HepG2 (cell line): ENCODE measurements around the gene C7orf57. TPM values are rescaled to one million over a fixed set of nuclear protein-coding genes. Genes with fewer than 3 reads are reported as not detected.

Experiments used
- ATAC-seq: fragments of 200-7000 bp; cut with Tn5 transposase; 3 replicates; pipeline ENCODE4 v1.9.1; 2020; ENCODE audit warnings: mild to moderate bottlenecking, moderate library complexity
- BruUV-seq: library from RNA; stranded (reverse); fragments of 400-500 nt; replicated peaks from 2 replicates; lab custom pipeline; 2021; lab: Mats Ljungman, UMichigan
- CTCF ChIA-PET: fragments of 300-600 bp; formaldehyde crosslinking; extraction: SDS; loops from one replicate; lab custom pipeline; 2021; ENCODE audit warnings: low total read pairs, inconsistent platforms, low intra/inter-chr PET ratio; lab: Yijun Ruan, JAX
- POLR2A ChIA-PET: fragments of 350-600 bp; sonication (Branson Sonifier 250); formaldehyde crosslinking; loops from one replicate; lab custom pipeline; 2020; ENCODE audit warnings: antibody characterized with exemption, inconsistent platforms; lab: Yijun Ruan, JAX
- DNase-seq: peaks from one replicate; pipeline ENCODE4 v3.0.0-alpha.2; 2015; ENCODE audit warnings: low spot score
- FAIRE-seq: peaks from 3 replicates; lab custom pipeline; 2011; peaks lifted over from hg19 to GRCh38; lab: Jason Lieb, UNC
- H2AFZ ChIP-seq: one replicate; pipeline ENCODE4 v1.6.1; 2011; ENCODE audit warnings: low read length, inconsistent platforms
- H3K27ac ChIP-seq: fragments of 300-600 bp; 3 replicates; pipeline ENCODE4 v1.8.0; 2011; ENCODE audit warnings: mixed run types, mild to moderate bottlenecking, mixed read lengths, low read length, inconsistent platforms; ENCODE audit not compliant: insufficient read depth; ENCODE audit errors: extremely low read length
- H3K27me3 ChIP-seq, 2 experiments: fragments of 200-600 bp in 1 of 2; 2 replicates in 1 of 2; 3 replicates in 1 of 2; pipeline versions ENCODE4 v1.6.0 to v1.8.0; 2011; ENCODE audit warnings: low read length in 2 of 2, mild to moderate bottlenecking in 2 of 2, moderate library complexity in 2 of 2, inconsistent platforms in 1 of 2; ENCODE audit not compliant: insufficient read depth in 2 of 2, control insufficient read depth in 1 of 2
- H3K36me3 ChIP-seq, 2 experiments: fragments of 200-600 bp in 1 of 2; replicated peaks in 1 of 2; 2 replicates in 1 of 2; 3 replicates in 1 of 2; pipeline versions ENCODE4 v1.5.1 to v1.8.0; 2011; ENCODE audit warnings: low read length in 2 of 2, inconsistent platforms in 1 of 2; ENCODE audit not compliant: insufficient read depth in 2 of 2, control insufficient read depth in 1 of 2
- H3K4me1 ChIP-seq: 2 replicates; pipeline ENCODE4 v1.5.1; 2012; ENCODE audit warnings: low read length, inconsistent platforms; ENCODE audit not compliant: insufficient read depth
- H3K4me2 ChIP-seq: 2 replicates; pipeline ENCODE4 v1.6.0; 2011; ENCODE audit warnings: low read depth, low read length, inconsistent platforms
- H3K4me3 ChIP-seq, 3 experiments: fragments of 200-600 bp in 1 of 3; sonication (generic), shearing (Covaris generic) in 1 of 3; replicated peaks in 1 of 3; 2 replicates each; pipeline ENCODE4 v1.5.1; 2011 to 2016; ENCODE audit warnings: low read length in 3 of 3, inconsistent platforms in 2 of 3, low read depth in 2 of 3, mild to moderate bottlenecking in 2 of 3, control low read depth in 1 of 3, mixed read lengths in 1 of 3; ENCODE audit not compliant: insufficient read depth in 1 of 3
- H3K79me2 ChIP-seq: one replicate; pipeline ENCODE4 v1.6.1; 2011; ENCODE audit warnings: low read length, inconsistent platforms; ENCODE audit not compliant: insufficient read depth
- H3K9ac ChIP-seq: 2 replicates; pipeline ENCODE4 v1.6.0; 2011; ENCODE audit warnings: mild to moderate bottlenecking, low read depth, low read length, inconsistent platforms; ENCODE audit not compliant: insufficient read depth
- H3K9me3 ChIP-seq: 2 replicates; pipeline ENCODE4 v1.5.1; 2012; ENCODE audit warnings: mild to moderate bottlenecking, low read length
- H4K20me1 ChIP-seq: 2 replicates; pipeline ENCODE4 v1.6.0; 2011; ENCODE audit warnings: inconsistent platforms, mild to moderate bottlenecking, low read length, moderate library complexity; ENCODE audit not compliant: insufficient read depth
- MZF1 ChIP-seq: sonication (generic); formaldehyde crosslinking; IDR thresholded peaks from 2 replicates; pipeline ENCODE4 v1.8.1; 2023; ENCODE audit warnings: mild to moderate bottlenecking, missing genetic modification reagents, borderline replicate concordance
- NFIC ChIP-seq: IDR thresholded peaks from 2 replicates; pipeline ENCODE4 v1.6.1; 2012; ENCODE audit warnings: mild to moderate bottlenecking, low read length, inconsistent platforms
- RXRA ChIP-seq: sonication (generic); formaldehyde crosslinking; IDR thresholded peaks from 2 replicates; pipeline ENCODE4 v1.5.1; 2020; ENCODE audit warnings: missing genetic modification reagents
- ZNF451 ChIP-seq: sonication (generic); formaldehyde crosslinking; IDR thresholded peaks from 2 replicates; pipeline ENCODE4 v1.5.0; 2020; ENCODE audit warnings: mild to moderate bottlenecking, missing genetic modification reagents
- ZNF550 ChIP-seq: sonication (generic); formaldehyde crosslinking; IDR thresholded peaks from 2 replicates; pipeline ENCODE4 v1.4.0; 2020; ENCODE audit warnings: mild to moderate bottlenecking, missing genetic modification reagents, borderline replicate concordance
- ZNF558 ChIP-seq: sonication (generic); formaldehyde crosslinking; IDR thresholded peaks from 2 replicates; pipeline ENCODE4 v1.9.0; 2022; ENCODE audit warnings: mild to moderate bottlenecking, missing genetic modification reagents, borderline replicate concordance
- ZNF564 ChIP-seq: sonication (generic); formaldehyde crosslinking; IDR thresholded peaks from 2 replicates; pipeline ENCODE4 v1.8.1; 2023; ENCODE audit warnings: mild to moderate bottlenecking, missing genetic modification reagents
- ZNF766 ChIP-seq: sonication (generic); formaldehyde crosslinking; IDR thresholded peaks from 2 replicates; pipeline ENCODE4 v1.5.0; 2020; ENCODE audit warnings: missing genetic modification reagents, borderline replicate concordance
- WGBS: methylation state at CpG from one replicate; pipeline ENCODE4 v1.1.6; 2017; ENCODE audit warnings: low lambda C conversion rate; 5-methylcytosine and 5-hydroxymethylcytosine counted together
- in situ Hi-C: cut with HindIII; loops from 2 replicates; pipeline ENCODE4 v1.10.0; 2017; ENCODE audit warnings: low pct_unique_long_range_greater_than_20kb; ENCODE audit not compliant: extremely low pct_ligation_motif_present
- intact Hi-C: fragments of 100-400 bp; cut with micrococcal nuclease; formaldehyde crosslinking; loops from one replicate; pipeline ENCODE4 v1.10.0; 2022; ENCODE audit not compliant: unreplicated experiment
- polyA plus RNA-seq, 8 experiments: library from polyadenylated mRNA; depleted of rRNA in 3 of 8; stranded (reverse) in 7 of 8; unstranded in 1 of 8; fragments of >200 nt; fragmentation: Illumina TruSeq in 4 of 8; extraction: Trizol in 4 of 8; gene quantifications; 2 replicates each; pipeline versions ENCODE4 v1.2.1 to v1.2.3, GENCODE V29; 2011 to 2016; ENCODE audit warnings: low read depth in 4 of 8, missing spikeins in 1 of 8, mixed read lengths in 1 of 8; ENCODE audit not compliant: insufficient read depth in 1 of 8
- total RNA-seq, 5 experiments: library from RNA; depleted of rRNA; stranded (reverse); fragments of >200 nt; fragmentation: Illumina TruSeq; extraction: Trizol; gene quantifications; 2 replicates each; pipeline ENCODE4 v1.2.3, GENCODE V29; 2016; ENCODE audit warnings: low read depth in 1 of 5
- TF ChIP-seq, protein P1 (sequence below): sonication (generic); formaldehyde crosslinking; IDR thresholded peaks from 2 replicates; pipeline ENCODE4 v1.4.0; 2020; ENCODE audit warnings: missing genetic modification reagents
- TF ChIP-seq, protein P2 (sequence below): sonication (generic); formaldehyde crosslinking; IDR thresholded peaks from 2 replicates; pipeline ENCODE4 v1.4.0; 2020; ENCODE audit warnings: missing genetic modification reagents, borderline replicate concordance
- TF ChIP-seq, protein P3 (sequence below): sonication (generic); formaldehyde crosslinking; IDR thresholded peaks from 2 replicates; pipeline ENCODE4 v1.4.0; 2020; ENCODE audit warnings: missing genetic modification reagents
- TF ChIP-seq, protein P4 (sequence below): IDR thresholded peaks from 2 replicates; pipeline ENCODE4 v1.6.1; 2016

C7orf57 gene
- total and polyA plus RNA-seq, 2 of the 13 experiments (the other 11 are each of a cell fraction or from before 2014, with no cell fraction given): not detected

DNA sequence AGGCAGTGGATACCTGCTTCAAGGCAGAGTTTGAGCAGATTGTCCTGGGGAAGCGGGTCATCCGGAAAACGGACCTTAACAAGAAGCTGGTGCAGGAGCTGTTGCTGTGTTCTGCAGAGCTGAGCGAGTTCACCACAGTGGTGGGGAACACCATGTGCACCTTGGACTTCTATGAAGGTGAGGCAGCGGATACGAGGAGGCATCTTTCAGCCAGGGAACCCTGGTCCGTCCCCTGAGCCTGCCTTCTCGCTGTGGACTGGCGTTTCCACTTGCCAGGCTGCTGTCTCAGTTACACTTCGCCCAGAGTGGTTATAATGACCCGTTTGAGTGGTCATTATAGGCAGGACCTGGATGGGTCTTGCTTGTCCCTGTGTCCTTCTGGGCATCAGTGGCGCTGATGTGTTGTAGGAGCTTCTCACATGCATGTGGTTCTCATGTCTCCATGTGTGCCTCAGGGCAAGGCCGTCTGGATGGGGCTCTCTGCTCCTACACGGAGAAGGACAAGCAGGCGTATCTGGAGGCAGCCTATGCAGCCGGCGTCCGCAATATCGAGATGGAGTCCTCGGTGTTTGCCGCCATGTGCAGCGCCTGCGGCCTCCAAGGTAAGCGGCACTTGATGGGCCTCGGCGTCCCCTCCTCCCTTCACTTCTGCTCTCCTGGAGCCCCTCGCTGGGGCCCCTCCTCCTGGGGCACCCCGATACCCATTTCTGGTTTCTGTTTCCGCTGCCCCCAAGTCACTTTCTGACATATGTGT, 71.7 kb downstream of the C7orf57 start:
- no peak for ATAC-seq
- no peak for FAIRE-seq
- peaks cover 14% of the 10 kb centered on the region for H3K4me1 ChIP-seq
- TF ChIP-seq ZNF766 (CRISPR knock-in tag) (no peak), RXRA (no peak), ZNF550 (CRISPR knock-in tag) (no peak), NFIC (no peak), ZNF451 (no peak), ZNF564 (no peak), ZNF558 (no peak), MZF1 (CRISPR knock-in tag) (no peak)
- TF ChIP-seq, protein P1, sequence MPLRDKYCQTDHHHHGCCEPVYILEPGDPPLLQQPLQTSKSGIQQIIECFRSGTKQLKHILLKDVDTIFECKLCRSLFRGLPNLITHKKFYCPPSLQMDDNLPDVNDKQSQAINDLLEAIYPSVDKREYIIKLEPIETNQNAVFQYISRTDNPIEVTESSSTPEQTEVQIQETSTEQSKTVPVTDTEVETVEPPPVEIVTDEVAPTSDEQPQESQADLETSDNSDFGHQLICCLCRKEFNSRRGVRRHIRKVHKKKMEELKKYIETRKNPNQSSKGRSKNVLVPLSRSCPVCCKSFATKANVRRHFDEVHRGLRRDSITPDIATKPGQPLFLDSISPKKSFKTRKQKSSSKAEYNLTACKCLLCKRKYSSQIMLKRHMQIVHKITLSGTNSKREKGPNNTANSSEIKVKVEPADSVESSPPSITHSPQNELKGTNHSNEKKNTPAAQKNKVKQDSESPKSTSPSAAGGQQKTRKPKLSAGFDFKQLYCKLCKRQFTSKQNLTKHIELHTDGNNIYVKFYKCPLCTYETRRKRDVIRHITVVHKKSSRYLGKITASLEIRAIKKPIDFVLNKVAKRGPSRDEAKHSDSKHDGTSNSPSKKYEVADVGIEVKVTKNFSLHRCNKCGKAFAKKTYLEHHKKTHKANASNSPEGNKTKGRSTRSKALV (CRISPR knock-in tag): no peak
- TF ChIP-seq, protein P2, sequence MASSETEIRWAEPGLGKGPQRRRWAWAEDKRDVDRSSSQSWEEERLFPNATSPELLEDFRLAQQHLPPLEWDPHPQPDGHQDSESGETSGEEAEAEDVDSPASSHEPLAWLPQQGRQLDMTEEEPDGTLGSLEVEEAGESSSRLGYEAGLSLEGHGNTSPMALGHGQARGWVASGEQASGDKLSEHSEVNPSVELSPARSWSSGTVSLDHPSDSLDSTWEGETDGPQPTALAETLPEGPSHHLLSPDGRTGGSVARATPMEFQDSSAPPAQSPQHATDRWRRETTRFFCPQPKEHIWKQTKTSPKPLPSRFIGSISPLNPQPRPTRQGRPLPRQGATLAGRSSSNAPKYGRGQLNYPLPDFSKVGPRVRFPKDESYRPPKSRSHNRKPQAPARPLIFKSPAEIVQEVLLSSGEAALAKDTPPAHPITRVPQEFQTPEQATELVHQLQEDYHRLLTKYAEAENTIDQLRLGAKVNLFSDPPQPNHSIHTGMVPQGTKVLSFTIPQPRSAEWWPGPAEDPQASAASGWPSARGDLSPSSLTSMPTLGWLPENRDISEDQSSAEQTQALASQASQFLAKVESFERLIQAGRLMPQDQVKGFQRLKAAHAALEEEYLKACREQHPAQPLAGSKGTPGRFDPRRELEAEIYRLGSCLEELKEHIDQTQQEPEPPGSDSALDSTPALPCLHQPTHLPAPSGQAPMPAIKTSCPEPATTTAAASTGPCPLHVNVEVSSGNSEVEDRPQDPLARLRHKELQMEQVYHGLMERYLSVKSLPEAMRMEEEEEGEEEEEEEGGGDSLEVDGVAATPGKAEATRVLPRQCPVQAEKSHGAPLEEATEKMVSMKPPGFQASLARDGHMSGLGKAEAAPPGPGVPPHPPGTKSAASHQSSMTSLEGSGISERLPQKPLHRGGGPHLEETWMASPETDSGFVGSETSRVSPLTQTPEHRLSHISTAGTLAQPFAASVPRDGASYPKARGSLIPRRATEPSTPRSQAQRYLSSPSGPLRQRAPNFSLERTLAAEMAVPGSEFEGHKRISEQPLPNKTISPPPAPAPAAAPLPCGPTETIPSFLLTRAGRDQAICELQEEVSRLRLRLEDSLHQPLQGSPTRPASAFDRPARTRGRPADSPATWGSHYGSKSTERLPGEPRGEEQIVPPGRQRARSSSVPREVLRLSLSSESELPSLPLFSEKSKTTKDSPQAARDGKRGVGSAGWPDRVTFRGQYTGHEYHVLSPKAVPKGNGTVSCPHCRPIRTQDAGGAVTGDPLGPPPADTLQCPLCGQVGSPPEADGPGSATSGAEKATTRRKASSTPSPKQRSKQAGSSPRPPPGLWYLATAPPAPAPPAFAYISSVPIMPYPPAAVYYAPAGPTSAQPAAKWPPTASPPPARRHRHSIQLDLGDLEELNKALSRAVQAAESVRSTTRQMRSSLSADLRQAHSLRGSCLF (CRISPR knock-in tag): no peak
- TF ChIP-seq, protein P3, sequence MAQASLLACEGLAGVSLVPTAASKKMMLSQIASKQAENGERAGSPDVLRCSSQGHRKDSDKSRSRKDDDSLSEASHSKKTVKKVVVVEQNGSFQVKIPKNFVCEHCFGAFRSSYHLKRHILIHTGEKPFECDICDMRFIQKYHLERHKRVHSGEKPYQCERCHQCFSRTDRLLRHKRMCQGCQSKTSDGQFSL (CRISPR knock-in tag): no peak
- TF ChIP-seq, protein P4, sequence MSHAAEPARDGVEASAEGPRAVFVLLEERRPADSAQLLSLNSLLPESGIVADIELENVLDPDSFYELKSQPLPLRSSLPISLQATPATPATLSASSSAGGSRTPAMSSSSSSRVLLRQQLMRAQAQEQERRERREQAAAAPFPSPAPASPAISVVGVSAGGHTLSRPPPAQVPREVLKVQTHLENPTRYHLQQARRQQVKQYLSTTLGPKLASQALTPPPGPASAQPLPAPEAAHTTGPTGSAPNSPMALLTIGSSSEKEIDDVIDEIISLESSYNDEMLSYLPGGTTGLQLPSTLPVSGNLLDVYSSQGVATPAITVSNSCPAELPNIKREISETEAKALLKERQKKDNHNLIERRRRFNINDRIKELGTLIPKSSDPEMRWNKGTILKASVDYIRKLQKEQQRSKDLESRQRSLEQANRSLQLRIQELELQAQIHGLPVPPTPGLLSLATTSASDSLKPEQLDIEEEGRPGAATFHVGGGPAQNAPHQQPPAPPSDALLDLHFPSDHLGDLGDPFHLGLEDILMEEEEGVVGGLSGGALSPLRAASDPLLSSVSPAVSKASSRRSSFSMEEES (CRISPR knock-in tag): no peak
- TF ChIP-seq, all 625 proteins: peak for 0
- Histone ChIP-seq H3K4me3 (no peak overlapping the region), H3K4me2 (no peak overlapping the region), H3K27me3 (no peaks in the 10 kb centered on the region), H4K20me1 (no peaks in the 10 kb centered on the region), H2AFZ (no peak overlapping the region), H3K9ac (no peak overlapping the region), H3K27ac (no peak overlapping the region), H3K9me3 (no peaks in the 10 kb centered on the region), H3K36me3 (peaks cover 18 to 28% of the 10 kb centered on the region in 2 experiments; a peak in 4 of 5 replicates), H3K79me2 (no peaks in the 10 kb centered on the region)
- ChIA-PET POLR2A (no interaction called here), CTCF (no interaction called here)
- BruUV-seq: no TSS peak
- in situ Hi-C loops: loop anchor here (25.0 kb wide), 1 partner anchor 845 kb away; no protein-coding TSS in a partner anchor
- DNase-seq: no peak
- intact Hi-C loops: no loop called here
- 95% methylated on average over 21 of the region's 29 CpGs for WGBS
